ENCODE results near the gene UBE2F.

DNA sequence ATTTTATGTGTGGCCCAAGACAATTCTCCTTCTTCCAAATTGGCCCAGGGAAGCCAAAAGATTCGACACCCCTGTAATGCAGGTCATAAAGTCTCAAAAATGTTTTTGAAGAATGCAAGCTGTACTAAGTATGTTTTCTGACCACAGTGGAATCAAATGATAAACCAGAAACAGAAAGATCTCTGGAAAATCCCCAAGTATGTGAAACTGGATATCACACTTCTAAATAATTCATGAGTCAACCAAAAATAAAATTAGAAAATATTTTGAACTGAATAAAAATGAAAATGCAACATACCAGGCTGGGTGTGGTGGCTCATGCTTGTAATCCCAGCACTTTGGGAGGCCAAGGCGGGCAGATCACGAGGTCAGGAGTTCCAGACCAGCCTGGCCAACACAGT, 34.1 kb upstream of the UBE2F start:
- no peak for TF ChIP-seq POLR2A (IDR thresholded peaks at IDR 0.05)
- no peak for TF ChIP-seq POLR2AphosphoS5 (IDR thresholded peaks at IDR 0.05)

Measured in breast epithelium (tissue), 3 donors.